ENCODE data around the gene KCNT2.

The KCNT2 gene

GRCh38 chr1:196440711-196441110 is 167.5 kb downstream of the KCNT2 start:
- Histone ChIP-seq H3K4me3 (ENCODE audit: low read length) (no peak overlapping the region), H3K9ac (ENCODE audit: low read depth, low read length) (no peak overlapping the region), H3K27me3 (ENCODE audit: control insufficient read depth, insufficient read depth, low read length) (no peaks in the 10 kb centered on the region), H3K9me3 (replicated peaks; ENCODE audit: low read length) (no peaks in the 10 kb centered on the region), H3K36me3 (ENCODE audit: insufficient read depth, low read length) (no peaks in the 10 kb centered on the region), H3K4me2 (ENCODE audit: low read length) (no peak overlapping the region), H3K4me1 (ENCODE audit: control insufficient read depth, insufficient read depth, low read length) (no peaks in the 10 kb centered on the region)

- no peak overlapping the region for H3K4me2 ChIP-seq (ENCODE audit: low read length)
- H3K27me3 ChIP-seq (ENCODE audit: control insufficient read depth, insufficient read depth, low read length) = no peaks in the 10 kb centered on the region
- no peak overlapping the region for H3K9ac ChIP-seq (ENCODE audit: low read depth, low read length)
- no peaks in the 10 kb centered on the region for H3K36me3 ChIP-seq (ENCODE audit: insufficient read depth, low read length)
- H3K9me3 ChIP-seq (replicated peaks; ENCODE audit: low read length) = no peaks in the 10 kb centered on the region
- H3K4me1 ChIP-seq (ENCODE audit: control insufficient read depth, insufficient read depth, low read length) = no peaks in the 10 kb centered on the region
- no peak overlapping the region for H3K4me3 ChIP-seq (ENCODE audit: low read length)
These were observed 169.9 kb downstream of the KCNT2 start for GRCh38 chr1:196438329-196438728.

DNA sequence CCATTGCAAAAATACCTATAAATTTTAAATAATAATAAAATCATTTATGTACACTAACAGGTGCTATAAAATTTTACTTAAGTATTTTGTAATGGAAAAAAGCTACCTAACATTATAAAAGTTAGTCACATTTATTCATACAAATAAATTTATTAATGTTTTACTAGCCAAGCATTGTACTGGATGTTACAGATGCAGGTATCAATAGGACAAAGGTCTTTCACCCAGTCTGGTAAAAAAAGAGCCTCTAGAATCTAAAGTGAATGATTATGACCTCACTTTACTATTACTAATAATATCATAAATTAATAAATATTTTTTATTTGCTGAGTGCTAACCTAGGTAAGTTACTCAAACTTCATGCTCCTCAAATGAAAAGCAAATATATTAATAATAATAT is 170.6 kb downstream of the KCNT2 start:
- H3K9me3 ChIP-seq (replicated peaks; ENCODE audit: low read length) = no peaks in the 10 kb centered on the region
- no peaks in the 10 kb centered on the region for H3K27me3 ChIP-seq (ENCODE audit: control insufficient read depth, insufficient read depth, low read length)
- H3K4me1 ChIP-seq (ENCODE audit: control insufficient read depth, insufficient read depth, low read length) = no peaks in the 10 kb centered on the region
- no peaks in the 10 kb centered on the region for H3K36me3 ChIP-seq (ENCODE audit: insufficient read depth, low read length)
- H3K9ac ChIP-seq (ENCODE audit: low read depth, low read length) = no peak overlapping the region
- no peak overlapping the region for H3K4me3 ChIP-seq (ENCODE audit: low read length)
- no peak overlapping the region for H3K4me2 ChIP-seq (ENCODE audit: low read length)

GRCh38 chr1:196433000-196433399 is 175.2 kb downstream of the KCNT2 start:
- no peaks in the 10 kb centered on the region for H3K27me3 ChIP-seq (ENCODE audit: control insufficient read depth, insufficient read depth, low read length)
- H3K4me1 ChIP-seq (ENCODE audit: control insufficient read depth, insufficient read depth, low read length) = no peaks in the 10 kb centered on the region
- no peak overlapping the region for H3K9ac ChIP-seq (ENCODE audit: low read depth, low read length)
- no peaks in the 10 kb centered on the region for H3K36me3 ChIP-seq (ENCODE audit: insufficient read depth, low read length)
- H3K9me3 ChIP-seq (replicated peaks; ENCODE audit: low read length) = no peaks in the 10 kb centered on the region
- no peak overlapping the region for H3K4me3 ChIP-seq (ENCODE audit: low read length)
- no peak overlapping the region for H3K4me2 ChIP-seq (ENCODE audit: low read length)

GRCh38 chr1:196427976-196428734 is 180.1 kb downstream of the KCNT2 start:
- H3K4me2 ChIP-seq (ENCODE audit: low read length) = no peak overlapping the region

DNA sequence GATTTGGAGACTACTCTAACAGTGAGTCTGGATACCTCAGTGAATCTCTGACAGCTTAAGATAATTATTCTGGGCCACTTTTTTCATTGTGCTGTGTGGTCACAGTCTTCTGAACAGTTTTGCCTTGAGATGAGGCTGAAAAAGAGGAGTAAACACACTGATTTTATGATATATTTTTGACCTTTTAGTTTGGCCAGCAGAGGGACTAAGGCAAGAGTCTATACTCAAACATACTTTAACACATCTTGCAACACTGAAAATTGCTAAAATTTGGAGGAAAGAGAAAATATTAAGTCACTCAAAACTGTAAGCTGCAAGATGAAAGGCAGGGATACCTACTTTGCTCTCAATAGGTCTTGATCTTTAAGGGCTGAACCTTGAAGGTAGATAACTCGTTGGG is 182.7 kb downstream of the KCNT2 start:
- peaks cover 12% of the 10 kb centered on the region for H3K4me1 ChIP-seq (ENCODE audit: control insufficient read depth, insufficient read depth, low read length)
- no peaks in the 10 kb centered on the region for H3K9me3 ChIP-seq (replicated peaks; ENCODE audit: low read length)
- no peak overlapping the region for H3K4me3 ChIP-seq (ENCODE audit: low read length)
- no peaks in the 10 kb centered on the region for H3K36me3 ChIP-seq (ENCODE audit: insufficient read depth, low read length)
- H3K9ac ChIP-seq (ENCODE audit: low read depth, low read length) = no peak overlapping the region
- H3K4me2 ChIP-seq (ENCODE audit: low read length) = no peak overlapping the region
- H3K27me3 ChIP-seq (ENCODE audit: control insufficient read depth, insufficient read depth, low read length) = no peaks in the 10 kb centered on the region

More at GRCh38 chr1:196427976-196428734, 180.1 kb downstream of the KCNT2 start:
- Histone ChIP-seq H3K9ac (ENCODE audit: low read depth, low read length) (no peak overlapping the region), H3K4me1 (ENCODE audit: control insufficient read depth, insufficient read depth, low read length) (peaks cover 9% of the 10 kb centered on the region), H3K9me3 (replicated peaks; ENCODE audit: low read length) (no peaks in the 10 kb centered on the region), H3K4me3 (ENCODE audit: low read length) (no peak overlapping the region), H3K27me3 (ENCODE audit: control insufficient read depth, insufficient read depth, low read length) (no peaks in the 10 kb centered on the region), H3K36me3 (ENCODE audit: insufficient read depth, low read length) (no peaks in the 10 kb centered on the region)

GRCh38 chr1:196423612-196424011 is 184.6 kb downstream of the KCNT2 start:
- peaks cover 12% of the 10 kb centered on the region for H3K4me1 ChIP-seq (ENCODE audit: control insufficient read depth, insufficient read depth, low read length)
- H3K4me2 ChIP-seq (ENCODE audit: low read length) = no peak overlapping the region
- H3K36me3 ChIP-seq (ENCODE audit: insufficient read depth, low read length) = no peaks in the 10 kb centered on the region
- H3K9ac ChIP-seq (ENCODE audit: low read depth, low read length) = no peak overlapping the region
- no peaks in the 10 kb centered on the region for H3K27me3 ChIP-seq (ENCODE audit: control insufficient read depth, insufficient read depth, low read length)
- no peak overlapping the region for H3K4me3 ChIP-seq (ENCODE audit: low read length)
- H3K9me3 ChIP-seq (replicated peaks; ENCODE audit: low read length) = no peaks in the 10 kb centered on the region

GRCh38 chr1:196418772-196419171 is 189.5 kb downstream of the KCNT2 start:
- Histone ChIP-seq H3K4me3 (ENCODE audit: low read length) (no peak overlapping the region), H3K36me3 (ENCODE audit: insufficient read depth, low read length) (no peaks in the 10 kb centered on the region), H3K27me3 (ENCODE audit: control insufficient read depth, insufficient read depth, low read length) (no peaks in the 10 kb centered on the region), H3K9me3 (replicated peaks; ENCODE audit: low read length) (no peaks in the 10 kb centered on the region), H3K9ac (ENCODE audit: low read depth, low read length) (no peak overlapping the region), H3K4me2 (ENCODE audit: low read length) (no peak overlapping the region), H3K4me1 (ENCODE audit: control insufficient read depth, insufficient read depth, low read length) (peaks cover 9% of the 10 kb centered on the region)

DNA sequence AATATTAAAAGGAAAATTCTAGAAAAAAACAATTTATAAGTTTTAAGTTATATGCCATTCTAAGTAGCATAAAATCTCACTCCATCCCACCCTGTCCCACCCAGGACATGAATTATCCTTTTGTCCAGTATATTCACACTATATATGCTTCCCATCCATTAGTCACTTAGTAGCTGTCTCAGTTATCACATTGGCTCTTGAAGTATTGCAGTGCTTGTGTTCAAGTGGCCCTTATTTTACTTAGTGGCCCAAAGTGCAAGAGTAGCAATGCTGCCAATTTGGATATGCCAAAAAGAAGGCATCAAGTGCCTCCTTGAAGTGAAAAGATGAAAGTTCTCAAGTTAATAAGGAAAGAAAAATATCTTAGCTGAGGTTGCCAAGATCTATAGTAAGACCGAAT is 192.3 kb downstream of the KCNT2 start:
- H3K9ac ChIP-seq (ENCODE audit: low read depth, low read length) = no peak overlapping the region
- H3K4me3 ChIP-seq (ENCODE audit: low read length) = no peak overlapping the region
- no peaks in the 10 kb centered on the region for H3K36me3 ChIP-seq (ENCODE audit: insufficient read depth, low read length)
- H3K4me2 ChIP-seq (ENCODE audit: low read length) = no peak overlapping the region
- no peaks in the 10 kb centered on the region for H3K9me3 ChIP-seq (replicated peaks; ENCODE audit: low read length)
- H3K4me1 ChIP-seq (ENCODE audit: control insufficient read depth, insufficient read depth, low read length) = no peaks in the 10 kb centered on the region
- H3K27me3 ChIP-seq (ENCODE audit: control insufficient read depth, insufficient read depth, low read length) = no peaks in the 10 kb centered on the region

DNA sequence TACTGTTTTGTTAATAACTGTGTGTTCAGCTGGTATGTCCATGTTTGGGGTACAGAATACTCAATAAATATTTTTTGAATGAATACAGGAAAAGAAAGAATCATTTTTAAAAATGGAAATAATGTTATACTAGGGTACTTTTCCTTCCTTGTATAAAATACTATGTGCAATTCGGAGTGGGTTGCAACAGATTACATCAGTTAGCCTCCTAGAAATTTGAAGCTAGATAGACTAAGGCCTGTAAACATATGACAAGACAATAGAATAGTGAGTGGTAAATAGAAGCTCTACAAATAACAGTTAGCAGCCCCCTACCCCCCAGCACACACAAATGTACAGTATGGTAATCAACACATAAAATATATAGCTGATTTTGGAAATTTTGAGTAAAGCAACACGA is 195.9 kb downstream of the KCNT2 start:
- H3K27me3 ChIP-seq (ENCODE audit: control insufficient read depth, insufficient read depth, low read length) = no peaks in the 10 kb centered on the region
- peaks cover 21% of the 10 kb centered on the region for H3K4me1 ChIP-seq (ENCODE audit: control insufficient read depth, insufficient read depth, low read length)
- no peak overlapping the region for H3K9ac ChIP-seq (ENCODE audit: low read depth, low read length)
- H3K9me3 ChIP-seq (replicated peaks; ENCODE audit: low read length) = no peaks in the 10 kb centered on the region
- H3K4me3 ChIP-seq (ENCODE audit: low read length) = no peak overlapping the region
- no peak overlapping the region for H3K4me2 ChIP-seq (ENCODE audit: low read length)
- no peaks in the 10 kb centered on the region for H3K36me3 ChIP-seq (ENCODE audit: insufficient read depth, low read length)

GRCh38 chr1:196410768-196411167 is 197.5 kb downstream of the KCNT2 start:
- Histone ChIP-seq H3K4me2 (ENCODE audit: low read length) (no peak overlapping the region), H3K4me3 (ENCODE audit: low read length) (no peak overlapping the region), H3K36me3 (ENCODE audit: insufficient read depth, low read length) (no peaks in the 10 kb centered on the region), H3K27me3 (ENCODE audit: control insufficient read depth, insufficient read depth, low read length) (no peaks in the 10 kb centered on the region), H3K9me3 (replicated peaks; ENCODE audit: low read length) (no peaks in the 10 kb centered on the region), H3K4me1 (ENCODE audit: control insufficient read depth, insufficient read depth, low read length) (peaks cover 30% of the 10 kb centered on the region), H3K9ac (ENCODE audit: low read depth, low read length) (no peak overlapping the region)

DNA sequence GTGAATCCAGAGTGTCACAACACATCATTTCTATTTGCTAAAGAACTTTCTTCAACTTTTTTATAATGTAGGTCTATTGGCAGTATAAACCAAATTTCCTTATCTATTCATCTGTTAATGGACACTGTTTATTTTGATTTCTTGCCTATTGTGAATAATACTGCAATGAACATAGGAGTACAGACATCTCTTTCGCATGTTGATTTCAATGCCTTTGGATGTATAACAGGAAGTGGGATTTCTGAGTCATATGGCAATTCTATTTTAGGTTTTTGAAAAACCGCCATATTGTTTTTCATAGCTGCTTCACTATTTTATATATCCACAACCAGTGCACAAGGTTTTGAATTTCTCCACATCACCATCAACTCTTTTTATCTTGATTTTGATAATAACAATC is 198.7 kb downstream of the KCNT2 start:
- Histone ChIP-seq H3K9me3 (replicated peaks; ENCODE audit: low read length) (no peaks in the 10 kb centered on the region), H3K4me1 (ENCODE audit: control insufficient read depth, insufficient read depth, low read length) (peaks cover 30% of the 10 kb centered on the region), H3K27me3 (ENCODE audit: control insufficient read depth, insufficient read depth, low read length) (no peaks in the 10 kb centered on the region), H3K4me2 (ENCODE audit: low read length) (no peak overlapping the region), H3K36me3 (ENCODE audit: insufficient read depth, low read length) (no peaks in the 10 kb centered on the region), H3K4me3 (ENCODE audit: low read length) (no peak overlapping the region), H3K9ac (ENCODE audit: low read depth, low read length) (no peak overlapping the region)
